ENCODE measurements around the gene ATP6AP1. TPM values are rescaled to one million over a fixed set of nuclear protein-coding genes. Genes with fewer than 3 reads are reported as not detected.

Gene ATP6AP1
- total and polyA plus RNA-seq, 2 of the 13 experiments (the other 11 are each of a cell fraction or from before 2014, with no cell fraction given), result 56.7 to 110 TPM

GRCh38 chrX:154408659-154409221 is 19.7 kb upstream of the ATP6AP1 start (continued):
- no peak for TF ChIP-seq HMGXB3 (CRISPR knock-in tag; IDR thresholded peaks at IDR 0.05; ENCODE audit: borderline replicate concordance)
- TF ChIP-seq NFATC3 (CRISPR knock-in tag; IDR thresholded peaks at IDR 0.05), result no peak
- 0 out of 2 replicates have a peak, but pooled peaks have one; percentile 18 for TF ChIP-seq ZNF784 (CRISPR knock-in tag; IDR thresholded peaks at IDR 0.05; ENCODE audit: borderline replicate concordance)

GRCh38 chrX:154409222-154409871 is 19.1 kb upstream of the ATP6AP1 start, which contains the start of gene DNASE1L1:
Gene DNASE1L1 (minus strand): TSS chrX:154409254. CDS start chrX:154405568, 3,686 bp downstream.
- WGBS (ENCODE audit: low lambda C conversion rate), result 36% methylated on average over 3 of the region's 26 CpGs
- no TSS peak for BruUV-seq (replicated peaks)
- Histone ChIP-seq H3K4me2 (ENCODE audit: low read depth, low read length) (peak within 1 kb of the TSS; percentile 84), H3K79me2 (ENCODE audit: insufficient read depth, low read length) (no peaks in the 10 kb centered on the region), H3K27ac (ENCODE audit: extremely low read length, insufficient read depth, low read length) (peak within 1 kb of the TSS; percentile 52), H4K20me1 (ENCODE audit: insufficient read depth, low read length) (no peaks in the 10 kb centered on the region), H3K9me3 (ENCODE audit: low read length) (no peaks in the 10 kb centered on the region), H2AFZ (ENCODE audit: low read length) (no peak within 1 kb of the TSS), H3K9ac (ENCODE audit: insufficient read depth, low read depth, low read length) (peak within 1 kb of the TSS; percentile 75), H3K4me1 (ENCODE audit: insufficient read depth, low read length) (peaks cover 25% of the 10 kb centered on the region), H3K36me3 (replicated peaks in 1 of 2; ENCODE audit: control insufficient read depth in 1 of 2, insufficient read depth in 2 of 2, low read length in 2 of 2) (0 out of 5 replicates have a peak, but pooled peaks cover 0 to 4% of the 10 kb centered on the region in 2 experiments), H3K4me3 (replicated peaks in 1 of 3; ENCODE audit: insufficient read depth in 1 of 3, low read depth in 2 of 3, low read length in 3 of 3) (peak within 1 kb of the TSS; percentile 43 to 74 (median 53)), H3K27me3 (ENCODE audit: control insufficient read depth in 1 of 2, insufficient read depth in 2 of 2, low read length in 2 of 2) (no peaks in the 10 kb centered on the region)
- in situ Hi-C loops (cut with HindIII; ENCODE audit: extremely low pct_ligation_motif_present, low pct_unique_long_range_greater_than_20kb), result loop anchor here (25.0 kb wide), 1 partner anchor 128 kb away; the partner anchor contains the start of genes G6PD and IKBKG
- POLR2A ChIA-PET, result interaction anchor here (1.0 to 4.9 kb wide), 6 partner anchors 10 to 133 kb away, joined by 3 to 75 read pairs (median 5); partner anchors contain the start of genes ATP6AP1, RPL10 and SLC10A3
- CTCF ChIA-PET (ENCODE audit: low intra/inter-chr PET ratio, low total read pairs), result no interaction called here
- FAIRE-seq (peak; percentile 85), ATAC-seq (peak; percentile 91), DNase-seq (ENCODE audit: low spot score) (peak; percentile 83)
- intact Hi-C loops (cut with micrococcal nuclease; ENCODE audit: unreplicated experiment), result no loop called here
- TF ChIP-seq HMGXB3 (CRISPR knock-in tag; IDR thresholded peaks at IDR 0.05; ENCODE audit: borderline replicate concordance) (no peak), HMGXB4 (CRISPR knock-in tag; IDR thresholded peaks at IDR 0.05; ENCODE audit: borderline replicate concordance in 1 of 2, low read depth in 1 of 2) (no peak), JARID2 (CRISPR knock-in tag; IDR thresholded peaks at IDR 0.05; ENCODE audit: insufficient replicate concordance) (no peak), ZKSCAN8 (CRISPR knock-in tag; IDR thresholded peaks at IDR 0.05; ENCODE audit: borderline replicate concordance) (no peak), HIVEP1 (CRISPR knock-in tag; IDR thresholded peaks at IDR 0.05) (no peak), ZNF205 (CRISPR knock-in tag; IDR thresholded peaks at IDR 0.05) (no peak)
